Measurements from ENCODE around the gene LAMC2.
A peak's percentile ranks its signal among the peaks of the same experiment; 100 is the strongest.

LAMC2 gene

GRCh38 chr1:183215076-183215720, 29.1 kb downstream of the LAMC2 start:
- peak; percentile 75 for DNase-seq

GRCh38 chr1:183215936-183216335, 29.9 kb downstream of the LAMC2 start:
- DNase-seq: no peak

GRCh38 chr1:183218027-183218618, 32.1 kb downstream of the LAMC2 start:
- DNase-seq: peak; percentile 94

- no peak for DNase-seq
Measured at GRCh38 chr1:183218971-183219615, 33.0 kb downstream of the LAMC2 start.

- DNase-seq: no peak
Measured at GRCh38 chr1:183219616-183220009, 33.5 kb downstream of the LAMC2 start.

GRCh38 chr1:183222909-183223308, 36.8 kb downstream of the LAMC2 start:
- no peak for DNase-seq

GRCh38 chr1:183223467-183223866, 37.4 kb downstream of the LAMC2 start:
- no peak for DNase-seq

- no peak for DNase-seq
Measured at GRCh38 chr1:183226361-183226760, 40.3 kb downstream of the LAMC2 start.

- no peak for DNase-seq
Measured at GRCh38 chr1:183226963-183227362, 40.9 kb downstream of the LAMC2 start.

GRCh38 chr1:183227422-183228346, 41.6 kb downstream of the LAMC2 start:
- peak; percentile 42 for DNase-seq

GRCh38 chr1:183228347-183229220, 42.5 kb downstream of the LAMC2 start:
- DNase-seq: no peak

GRCh38 chr1:183230413-183230812, 44.3 kb downstream of the LAMC2 start:
- DNase-seq: no peak

- no peak for DNase-seq
Measured at GRCh38 chr1:183231545-183231944, 45.5 kb downstream of the LAMC2 start.

GRCh38 chr1:183233113-183233512, 47.0 kb downstream of the LAMC2 start:
- no peak for DNase-seq

GRCh38 chr1:183234660-183235476, 48.8 kb downstream of the LAMC2 start:
- peak; percentile 5 for DNase-seq

- DNase-seq: no peak
Measured at GRCh38 chr1:183235503-183235902, 49.4 kb downstream of the LAMC2 start.

GRCh38 chr1:183236158-183236725, 50.2 kb downstream of the LAMC2 start:
- no peak for DNase-seq

- DNase-seq: no peak
Measured at GRCh38 chr1:183237046-183237445, 51.0 kb downstream of the LAMC2 start.

- no peak for DNase-seq
Measured at GRCh38 chr1:183238071-183238470, 52.0 kb downstream of the LAMC2 start.

GRCh38 chr1:183239220-183239742, 53.2 kb downstream of the LAMC2 start:
- no peak for DNase-seq

Measured in NCI-H1694 (cell line).